Measurements from ENCODE around the gene FSHR.

DNA sequence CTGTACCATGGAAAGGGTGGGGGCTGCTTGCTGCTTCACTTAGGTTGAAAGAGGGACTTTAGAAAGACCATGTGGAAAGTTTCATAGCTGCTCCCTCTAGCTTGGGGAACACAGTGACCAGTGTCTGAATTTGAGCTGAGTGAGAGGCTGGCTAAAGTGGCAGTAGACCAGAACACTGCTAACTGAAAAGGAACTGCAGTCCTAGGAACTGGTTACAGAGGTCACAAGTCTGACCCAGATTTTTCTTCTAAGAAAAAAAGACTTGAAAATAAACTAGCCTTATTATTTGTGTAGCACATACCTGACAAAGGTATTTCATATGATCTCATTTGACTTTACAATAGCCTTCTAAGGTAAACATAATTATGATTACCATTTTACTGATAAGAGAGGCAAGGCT, 153.6 kb downstream of the FSHR start:
- TF ChIP-seq CTCF (IDR thresholded peaks at IDR 0.05) (no peak), POLR2A (IDR thresholded peaks at IDR 0.05) (no peak)

All from lower leg skin (tissue), 3 donors.